ENCODE data around the gene STX7.

The STX7 gene

GRCh38 chr6:132459605-132459952 is 53.3 kb downstream of the STX7 start:
- no peak for TF ChIP-seq CTCF (IDR thresholded peaks at IDR 0.05; ENCODE audit: low read depth, low read length)

GRCh38 chr6:132458887-132459604 is 53.9 kb downstream of the STX7 start:
- no peak for TF ChIP-seq CTCF (IDR thresholded peaks at IDR 0.05; ENCODE audit: low read depth, low read length)
- H3K4me3 ChIP-seq (ENCODE audit: low read depth, low read length): no peak overlapping the region

More at GRCh38 chr6:132459605-132459952, 53.3 kb downstream of the STX7 start:
- H3K4me3 ChIP-seq (ENCODE audit: low read depth, low read length): no peak overlapping the region

- no peak for TF ChIP-seq CTCF (IDR thresholded peaks at IDR 0.05; ENCODE audit: low read depth, low read length)
- H3K4me3 ChIP-seq (ENCODE audit: low read depth, low read length): no peak overlapping the region
Measured at GRCh38 chr6:132456700-132457143, 56.2 kb downstream of the STX7 start.

- no peak overlapping the region for H3K4me3 ChIP-seq (ENCODE audit: low read depth, low read length)
- no peak for TF ChIP-seq CTCF (IDR thresholded peaks at IDR 0.05; ENCODE audit: low read depth, low read length)
Measured at GRCh38 chr6:132446855-132447241, 66.1 kb downstream of the STX7 start.

- no peak for TF ChIP-seq CTCF (IDR thresholded peaks at IDR 0.05; ENCODE audit: low read depth, low read length)
- no peak overlapping the region for H3K4me3 ChIP-seq (ENCODE audit: low read depth, low read length)
Measured at GRCh38 chr6:132446141-132446854, 66.6 kb downstream of the STX7 start.

GRCh38 chr6:132445201-132445951 is 67.5 kb downstream of the STX7 start:
- H3K4me3 ChIP-seq (ENCODE audit: low read depth, low read length): no peak overlapping the region
- no peak for TF ChIP-seq CTCF (IDR thresholded peaks at IDR 0.05; ENCODE audit: low read depth, low read length)
